IMR-90 (cell line): ENCODE data around the gene CYB561D2. TPM values are rescaled to one million over a fixed set of nuclear protein-coding genes. Genes with fewer than 3 reads are reported as not detected.

Experiments
- ATAC-seq: fragments of 200-7000 bp; cut with Tn5 transposase; 2 replicates; pipeline ENCODE4 v1.9.1; 2020; ENCODE audit warnings: low read depth, mild to moderate bottlenecking, moderate library complexity
- BruUV-seq: library from RNA; stranded (reverse); fragments of 400-500 nt; replicated peaks from 2 replicates; lab custom pipeline; 2021; lab: Mats Ljungman, UMichigan
- CTCF ChIA-PET: fragments of 300-600 bp; formaldehyde crosslinking; extraction: SDS; loops from one replicate; lab custom pipeline; 2021; ENCODE audit warnings: antibody characterized with exemption; lab: Yijun Ruan, JAX
- POLR2A ChIA-PET: fragments of 300-600 bp; sonication (Branson Sonifier 250); formaldehyde crosslinking; loops from one replicate; lab custom pipeline; 2022; ENCODE audit warnings: antibody characterized with exemption; ENCODE audit not compliant: unreplicated experiment; lab: Charles Lee
- DNase-seq: peaks from one replicate; pipeline ENCODE4 v3.0.0; 2013
- H2AFZ ChIP-seq: replicated peaks from 2 replicates; pipeline ENCODE3; 2013; ENCODE audit warnings: low read length, mild to moderate bottlenecking; ENCODE audit not compliant: poor library complexity
- H2AK5ac ChIP-seq: 2 replicates; pipeline ENCODE4 v1.6.1; 2013; ENCODE audit warnings: low read depth, low read length, inconsistent platforms
- H2AK9ac ChIP-seq: replicated peaks from 2 replicates; pipeline ENCODE3; 2013; ENCODE audit warnings: mild to moderate bottlenecking, low read depth, low read length, moderate library complexity; ENCODE audit not compliant: poor library complexity
- H2BK120ac ChIP-seq: 2 replicates; pipeline ENCODE4 v1.6.1; 2013; ENCODE audit warnings: low read depth, low read length, inconsistent platforms
- H2BK15ac ChIP-seq: 3 replicates; pipeline ENCODE4 v1.6.1; 2013; ENCODE audit warnings: low read depth, low read length, inconsistent platforms
- H2BK20ac ChIP-seq: 2 replicates; pipeline ENCODE4 v1.6.1; 2013; ENCODE audit warnings: low read depth, mild to moderate bottlenecking, inconsistent platforms, low read length, moderate library complexity
- H2BK5ac ChIP-seq: 2 replicates; pipeline ENCODE4 v1.6.1; 2013; ENCODE audit warnings: mild to moderate bottlenecking, low read depth, low read length, inconsistent platforms; ENCODE audit not compliant: poor library complexity, severe bottlenecking
- H3K14ac ChIP-seq: replicated peaks from 2 replicates; pipeline ENCODE4 v1.6.1; 2013; ENCODE audit warnings: low read depth, low read length, inconsistent platforms
- H3K18ac ChIP-seq: 2 replicates; pipeline ENCODE4 v1.6.1; 2013; ENCODE audit warnings: low read depth, low read length, control low read depth
- H3K23ac ChIP-seq: 2 replicates; pipeline ENCODE4 v1.6.1; 2013; ENCODE audit warnings: low read depth, low read length, inconsistent platforms
- H3K27ac ChIP-seq: 2 replicates; pipeline ENCODE4 v1.5.1; 2013; ENCODE audit warnings: mild to moderate bottlenecking, control low read depth, low read length; ENCODE audit not compliant: insufficient read depth
- H3K27me3 ChIP-seq: 2 replicates; pipeline ENCODE4 v1.6.1; 2013; ENCODE audit warnings: low read length; ENCODE audit not compliant: control insufficient read depth, insufficient read depth
- H3K36me3 ChIP-seq: 2 replicates; pipeline ENCODE4 v1.6.1; 2013; ENCODE audit warnings: low read length, mixed read lengths; ENCODE audit not compliant: control insufficient read depth, insufficient read depth
- H3K4ac ChIP-seq: 2 replicates; pipeline ENCODE4 v1.6.1; 2013; ENCODE audit warnings: low read depth, low read length, inconsistent platforms
- H3K4me1 ChIP-seq: 2 replicates; pipeline ENCODE4 v1.6.1; 2013; ENCODE audit warnings: low read length, mixed read lengths; ENCODE audit not compliant: control insufficient read depth, insufficient read depth
- H3K4me2 ChIP-seq: 2 replicates; pipeline ENCODE4 v1.6.1; 2013; ENCODE audit warnings: low read depth, mild to moderate bottlenecking, control low read depth, low read length, moderate library complexity
- H3K4me3 ChIP-seq: 2 replicates; pipeline ENCODE4 v1.5.1; 2013; ENCODE audit warnings: low read depth, mild to moderate bottlenecking, control low read depth, low read length, moderate library complexity; ENCODE audit not compliant: insufficient read depth
- H3K56ac ChIP-seq: 2 replicates; pipeline ENCODE4 v1.6.1; 2013; ENCODE audit warnings: low read length, inconsistent platforms; ENCODE audit not compliant: insufficient read depth; ENCODE audit errors: extremely low read depth
- H3K79me1 ChIP-seq, 2 experiments: 2 replicates each; pipeline ENCODE4 v1.6.1; 2013; ENCODE audit warnings: low read length in 2 of 2, inconsistent platforms in 1 of 2, low read depth in 1 of 2
- H3K9ac ChIP-seq: 2 replicates; pipeline ENCODE4 v1.6.1; 2013; ENCODE audit warnings: low read depth, low read length, control low read depth
- H3K9me1 ChIP-seq: 2 replicates; pipeline ENCODE4 v1.6.1; 2013; ENCODE audit warnings: low read length, inconsistent platforms; ENCODE audit not compliant: insufficient read depth
- H3K9me3 ChIP-seq: 2 replicates; pipeline ENCODE4 v1.6.1; 2013; ENCODE audit warnings: low read length; ENCODE audit not compliant: control insufficient read depth, insufficient read depth
- H4K20me1 ChIP-seq: 2 replicates; pipeline ENCODE4 v1.6.1; 2013; ENCODE audit warnings: low read length, inconsistent platforms; ENCODE audit not compliant: insufficient read depth
- H4K5ac ChIP-seq: 2 replicates; pipeline ENCODE4 v1.6.1; 2013; ENCODE audit warnings: mild to moderate bottlenecking, low read depth, low read length, control low read depth
- H4K8ac ChIP-seq, 2 experiments: 2 replicates each; pipeline ENCODE4 v1.6.1; 2013; ENCODE audit warnings: low read depth in 2 of 2, low read length in 2 of 2, control low read depth in 1 of 2, inconsistent platforms in 1 of 2
- H4K91ac ChIP-seq: 2 replicates; pipeline ENCODE4 v1.6.1; 2013; ENCODE audit warnings: low read depth, low read length, inconsistent platforms; ENCODE audit not compliant: insufficient read depth
- BHLHE40 ChIP-seq: fragments of 150-350 bp; IDR thresholded peaks from 2 replicates; pipeline ENCODE4 v1.6.1; 2016; ENCODE audit warnings: mild to moderate bottlenecking, low read depth, low read length
- CEBPB ChIP-seq: IDR thresholded peaks from 2 replicates; pipeline ENCODE4 v1.6.1; 2012; ENCODE audit warnings: low read depth, low read length, improper control_type of control experiment
- CHD1 ChIP-seq: IDR thresholded peaks from 2 replicates; pipeline ENCODE4 v1.6.1; 2012; ENCODE audit warnings: low read depth, low read length, improper control_type of control experiment
- CTCF ChIP-seq: conservative IDR thresholded peaks from 2 replicates; pipeline ENCODE4 v1.5.1; 2012; ENCODE audit warnings: mild to moderate bottlenecking, low read depth, low read length, improper control_type of control experiment
- ELK1 ChIP-seq: fragments of 150-350 bp; IDR thresholded peaks from 2 replicates; pipeline ENCODE4 v1.6.1; 2016; ENCODE audit warnings: low read depth, mild to moderate bottlenecking, low read length, moderate library complexity, borderline replicate concordance
- FOS ChIP-seq: fragments of 150-350 bp; IDR thresholded peaks from 2 replicates; pipeline ENCODE4 v1.6.1; 2016; ENCODE audit warnings: low read depth, low read length
- MAZ ChIP-seq: IDR thresholded peaks from 2 replicates; pipeline ENCODE4 v1.6.1; 2012; ENCODE audit warnings: low read depth, mild to moderate bottlenecking, low read length, improper control_type of control experiment, moderate library complexity, borderline replicate concordance
- NFE2L2 ChIP-seq: fragments of 150-350 bp; IDR thresholded peaks from 2 replicates; pipeline ENCODE4 v1.6.1; 2016; ENCODE audit warnings: low read depth, mild to moderate bottlenecking, low read length
- POLR2A ChIP-seq: IDR thresholded peaks from 2 replicates; pipeline ENCODE4 v1.6.1; 2012; ENCODE audit warnings: mild to moderate bottlenecking, low read depth, low read length
- RAD21 ChIP-seq: IDR thresholded peaks from 2 replicates; pipeline ENCODE4 v1.6.1; 2012; ENCODE audit warnings: low read length, improper control_type of control experiment
- RCOR1 ChIP-seq: IDR thresholded peaks from 2 replicates; pipeline ENCODE4 v1.6.1; 2012; ENCODE audit warnings: mild to moderate bottlenecking, low read length, improper control_type of control experiment; ENCODE audit not compliant: insufficient replicate concordance
- RFX5 ChIP-seq: IDR thresholded peaks from 2 replicates; pipeline ENCODE4 v1.8.0; 2012; ENCODE audit warnings: low read depth, mild to moderate bottlenecking, low read length, moderate library complexity
- USF2 ChIP-seq: fragments of 150-350 bp; IDR thresholded peaks from 2 replicates; pipeline ENCODE4 v1.6.1; 2017; ENCODE audit warnings: mild to moderate bottlenecking, antibody characterized with exemption, low read length, low read depth
- WGBS, 2 experiments: methylation state at CpG; one replicate each; pipeline versions ENCODE4 v1.1.5 to v1.1.7; 2013; ENCODE audit warnings: missing lambda C conversion rate in 2 of 2; ENCODE audit not compliant: insufficient read length in 1 of 2; ENCODE audit errors: extremely low coverage in 2 of 2; 5-methylcytosine and 5-hydroxymethylcytosine counted together
- dilution Hi-C: fragments of 300-500 bp; cut with HindIII; formaldehyde crosslinking; loops from one replicate; pipeline ENCODE4 v1.14.3; 2018; ENCODE audit warnings: low sequenced_read_pairs; ENCODE audit not compliant: unreplicated experiment
- in situ Hi-C: fragments of 300-500 bp; cut with MboI; formaldehyde crosslinking; loops from 3 replicates; pipeline ENCODE4 v1.14.3; 2019; ENCODE audit warnings: low sequenced_read_pairs, inconsistent platforms, mixed read lengths
- intact Hi-C: fragments of 100-400 bp; cut with micrococcal nuclease; formaldehyde crosslinking; loops from 2 replicates; pipeline ENCODE4 v1.10.0; 2022
- polyA plus RNA-seq, 3 experiments: library from polyadenylated mRNA; depleted of rRNA; stranded (reverse); fragments of >200 nt; gene quantifications; 2 replicates each; pipeline ENCODE4 v1.2.3, GENCODE V29; 2012; ENCODE audit warnings: low replicate concordance in 1 of 3
- total RNA-seq: library from RNA; depleted of rRNA; stranded (reverse); fragments of >200 nt; gene quantifications from 2 replicates; pipeline ENCODE4 v1.2.3, GENCODE V29; 2012

CYB561D2 gene
- total and polyA plus RNA-seq, 2 of the 4 experiments (the other 2 are of a cell fraction) = 29.2 to 31.7 TPM

GRCh38 chr3:50327943-50328691 lies 22.5 kb upstream of the CYB561D2 start, which contains the start of gene TUSC2:
TSS of gene TUSC2 (minus strand) at chr3:50328223. CDS start at chr3:50328099, 124 bp downstream.
- H2BK5ac ChIP-seq = peak within 1 kb of the TSS; percentile 20
- peak within 1 kb of the TSS; percentile 74 for H3K4ac ChIP-seq
- H3K18ac ChIP-seq = no peak within 1 kb of the TSS
- ChIA-PET CTCF (interaction anchor here (0.5 to 1.4 kb wide), 3 partner anchors 8 to 1282 kb away, joined by 3 to 4 read pairs (median 3); no protein-coding TSS in a partner anchor), POLR2A (interaction anchor here (1.3 kb wide), 1 partner anchor 9 kb away, joined by 6 read pairs; no protein-coding TSS in a partner anchor)
- peaks cover 34 to 48% of the 10 kb centered on the region in 2 experiments for H3K79me1 ChIP-seq
- H2AK9ac ChIP-seq = peak within 1 kb of the TSS; percentile 92
- H3K9ac ChIP-seq = peak within 1 kb of the TSS; percentile 82
- peaks cover 33% of the 10 kb centered on the region for H3K36me3 ChIP-seq
- peak within 1 kb of the TSS; percentile 32 for H3K27ac ChIP-seq
- in situ Hi-C loops (loop anchor here (25.0 kb wide), 3 partner anchors 1059 to 1834 kb away; partner anchors contain the start of genes ABHD14B, GPR62, MANF and PCBP4), dilution Hi-C loops (no loop called here), intact Hi-C loops (no loop called here)
- no peaks in the 10 kb centered on the region for H3K27me3 ChIP-seq
- no peak within 1 kb of the TSS for H3K56ac ChIP-seq
- peaks cover 6% of the 10 kb centered on the region; the same call in 1 of the 2 replicates for H3K4me1 ChIP-seq
- H4K91ac ChIP-seq = no peak within 1 kb of the TSS
- H2BK20ac ChIP-seq = no peak within 1 kb of the TSS
- no peaks in the 10 kb centered on the region for H3K9me3 ChIP-seq
- peak within 1 kb of the TSS; percentile 49 to 94 for H4K8ac ChIP-seq
- H4K20me1 ChIP-seq = peaks cover 23% of the 10 kb centered on the region
- peak within 1 kb of the TSS; percentile 41; the same call in 1 of the 2 replicates for H3K14ac ChIP-seq
- peak within 1 kb of the TSS; percentile 67 for H3K4me3 ChIP-seq
- peak within 1 kb of the TSS; percentile 48; the same call in 1 of the 2 replicates for H3K23ac ChIP-seq
- H2BK15ac ChIP-seq = no peak within 1 kb of the TSS
- ATAC-seq (peak; percentile 91), DNase-seq (peak; percentile 94)
- no peaks in the 10 kb centered on the region for H3K9me1 ChIP-seq
- H3K4me2 ChIP-seq = peak within 1 kb of the TSS; percentile 99
- peak within 1 kb of the TSS; percentile 19; the same call in 1 of the 2 replicates for H4K5ac ChIP-seq
- H2BK120ac ChIP-seq = no peak within 1 kb of the TSS
- WGBS, 2 experiments = 5% methylated on average over 27 of the region's 55 CpGs; no CpG with 5 or more reads in 1 of the 2 experiments
- H2AFZ ChIP-seq = peak within 1 kb of the TSS; percentile 93
- H2AK5ac ChIP-seq = peak within 1 kb of the TSS; percentile 68
- BruUV-seq = no TSS peak
- TF ChIP-seq CHD1 = no peak
- peak; percentile 11; the same call in 1 of the 2 replicates for TF ChIP-seq MAZ
- no peak for TF ChIP-seq BHLHE40
- TF ChIP-seq FOS = no peak
- TF ChIP-seq POLR2A = peak; percentile 76
- no peak; the same call in 1 of the 2 replicates for TF ChIP-seq USF2
- no peak for TF ChIP-seq NFE2L2
- TF ChIP-seq ELK1 = no peak
- TF ChIP-seq RAD21 = no peak
- no peak for TF ChIP-seq CTCF
- TF ChIP-seq RCOR1 = no peak
- TF ChIP-seq RFX5 = no peak
- peak; percentile 73 for TF ChIP-seq CEBPB
